ENCODE data around the gene HCRTR1.

The HCRTR1 gene

DNA sequence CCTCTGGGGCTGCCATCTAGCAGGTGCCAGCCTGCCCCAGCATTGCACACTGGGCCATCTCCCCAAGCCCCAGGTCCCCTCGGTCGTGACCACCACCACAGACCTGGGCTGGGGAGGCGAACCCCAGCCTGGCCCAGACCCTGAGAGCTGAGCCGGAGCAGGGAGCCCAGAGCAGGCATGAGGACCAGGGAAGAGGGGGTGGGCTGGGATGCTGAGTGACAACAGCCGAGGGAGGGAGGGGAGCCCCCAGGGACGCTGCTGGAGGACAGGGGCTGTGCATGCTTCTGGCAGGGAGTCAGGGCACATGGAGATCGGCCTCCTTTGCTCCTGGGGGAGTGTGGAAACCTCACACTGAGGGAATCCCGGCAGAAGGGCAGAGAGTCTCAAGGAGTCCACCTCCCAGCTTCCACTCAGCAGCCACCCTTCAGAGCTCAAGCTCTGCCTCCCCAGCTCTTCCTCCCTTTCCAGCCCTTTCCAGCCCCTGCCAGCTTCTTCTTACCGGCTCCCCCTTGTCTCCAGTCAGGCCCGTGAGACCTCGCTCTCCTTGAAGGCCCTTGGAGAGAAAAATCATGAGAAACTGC is 50.9 kb downstream of the HCRTR1 start:
- no peak for DNase-seq (ENCODE audit: low read depth)
- no peak overlapping the region for H3K4me3 ChIP-seq (ENCODE audit: control insufficient read depth, low read depth, low read length)
- TF ChIP-seq, protein P1, sequence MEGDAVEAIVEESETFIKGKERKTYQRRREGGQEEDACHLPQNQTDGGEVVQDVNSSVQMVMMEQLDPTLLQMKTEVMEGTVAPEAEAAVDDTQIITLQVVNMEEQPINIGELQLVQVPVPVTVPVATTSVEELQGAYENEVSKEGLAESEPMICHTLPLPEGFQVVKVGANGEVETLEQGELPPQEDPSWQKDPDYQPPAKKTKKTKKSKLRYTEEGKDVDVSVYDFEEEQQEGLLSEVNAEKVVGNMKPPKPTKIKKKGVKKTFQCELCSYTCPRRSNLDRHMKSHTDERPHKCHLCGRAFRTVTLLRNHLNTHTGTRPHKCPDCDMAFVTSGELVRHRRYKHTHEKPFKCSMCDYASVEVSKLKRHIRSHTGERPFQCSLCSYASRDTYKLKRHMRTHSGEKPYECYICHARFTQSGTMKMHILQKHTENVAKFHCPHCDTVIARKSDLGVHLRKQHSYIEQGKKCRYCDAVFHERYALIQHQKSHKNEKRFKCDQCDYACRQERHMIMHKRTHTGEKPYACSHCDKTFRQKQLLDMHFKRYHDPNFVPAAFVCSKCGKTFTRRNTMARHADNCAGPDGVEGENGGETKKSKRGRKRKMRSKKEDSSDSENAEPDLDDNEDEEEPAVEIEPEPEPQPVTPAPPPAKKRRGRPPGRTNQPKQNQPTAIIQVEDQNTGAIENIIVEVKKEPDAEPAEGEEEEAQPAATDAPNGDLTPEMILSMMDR (IDR thresholded peaks at IDR 0.05; ENCODE audit: control insufficient read depth, insufficient read depth, low read depth, low read length, missing control alignments) = no peak

DNA sequence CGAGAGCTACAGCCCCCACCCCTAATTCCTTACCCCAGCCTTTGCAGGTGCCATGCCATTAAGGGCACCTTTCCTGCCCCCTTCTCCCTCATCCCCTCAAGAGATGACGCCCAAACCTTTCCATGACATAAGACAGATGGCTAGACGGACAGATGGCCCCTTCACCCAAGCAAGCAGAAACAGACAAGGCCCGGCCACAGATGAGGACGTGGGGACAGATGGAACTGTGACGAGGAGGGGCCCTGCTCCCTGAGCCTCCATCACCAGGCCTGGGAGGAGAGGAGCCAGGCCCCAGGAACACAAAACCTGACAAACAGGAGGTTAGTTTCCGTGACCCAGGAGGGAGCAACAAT is 51.9 kb downstream of the HCRTR1 start:
- no peak overlapping the region for H3K4me3 ChIP-seq (ENCODE audit: control insufficient read depth, low read depth, low read length)
- TF ChIP-seq, protein P1 (IDR thresholded peaks at IDR 0.05; ENCODE audit: control insufficient read depth, insufficient read depth, low read depth, low read length, missing control alignments) = no peak
- no peak for DNase-seq (ENCODE audit: low read depth)

DNA sequence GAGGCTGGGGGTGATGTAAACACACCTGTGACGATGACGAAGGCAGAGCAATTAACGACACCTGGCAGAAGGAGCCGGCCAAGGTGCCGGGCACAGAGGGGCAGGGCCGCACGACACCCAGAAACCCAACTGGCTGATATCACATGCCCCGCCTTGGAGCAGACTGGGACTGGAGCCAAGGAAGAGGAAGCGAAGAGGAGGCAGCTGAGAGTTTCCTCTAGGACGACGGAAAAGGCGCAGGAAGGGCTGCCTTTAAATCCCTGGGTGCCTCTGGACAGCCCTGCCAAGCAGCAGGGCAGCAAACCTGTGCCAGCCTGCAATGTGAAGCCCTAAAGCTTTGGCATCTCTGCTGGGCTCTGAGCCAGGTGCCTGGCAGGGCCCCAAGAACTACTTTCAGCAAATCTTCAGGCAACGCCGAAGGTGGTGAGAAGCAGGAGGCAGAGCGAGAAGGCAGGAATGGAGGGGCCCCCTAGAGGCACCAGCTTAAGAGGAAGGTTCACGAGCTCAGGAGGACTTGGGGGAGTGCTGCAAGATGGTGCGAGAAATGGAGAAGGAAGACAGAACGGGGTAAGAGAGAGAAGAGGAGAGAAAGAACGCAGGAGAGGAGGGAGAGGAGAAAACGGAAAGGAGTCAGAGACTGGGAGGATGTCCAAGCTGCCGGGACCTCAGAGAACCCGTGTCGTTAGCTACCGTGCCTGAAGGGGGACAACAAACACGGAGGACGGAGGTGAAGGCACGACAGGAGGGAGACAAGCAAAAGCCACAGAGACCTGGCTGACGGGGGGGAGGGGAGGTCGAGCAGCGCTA is 52.5 kb downstream of the HCRTR1 start:
- no peak overlapping the region for H3K4me3 ChIP-seq (ENCODE audit: control insufficient read depth, low read depth, low read length)
- TF ChIP-seq, protein P1 (IDR thresholded peaks at IDR 0.05; ENCODE audit: control insufficient read depth, insufficient read depth, low read depth, low read length, missing control alignments) = no peak
- no peak for DNase-seq (ENCODE audit: low read depth)

DNA sequence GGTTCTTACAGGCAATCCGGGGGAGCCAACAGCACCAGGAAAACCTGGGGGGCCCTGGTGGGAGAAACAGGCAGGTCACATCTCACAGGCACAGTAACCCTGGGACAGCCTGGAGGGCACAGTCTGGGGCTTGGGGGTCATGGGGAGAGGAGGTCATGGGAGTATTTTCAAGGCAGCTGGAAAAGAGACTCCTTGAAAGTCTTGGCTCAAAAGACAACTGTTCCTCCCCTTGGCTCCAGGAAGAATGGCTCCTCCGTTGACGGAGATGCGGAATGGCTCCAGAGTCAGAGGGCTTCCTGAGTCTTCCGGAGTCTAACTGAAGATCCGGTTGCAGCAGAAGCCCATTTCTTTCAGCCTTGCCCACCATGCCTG is 53.1 kb downstream of the HCRTR1 start:
- no peak overlapping the region for H3K4me3 ChIP-seq (ENCODE audit: control insufficient read depth, low read depth, low read length)
- TF ChIP-seq, protein P1 (IDR thresholded peaks at IDR 0.05; ENCODE audit: control insufficient read depth, insufficient read depth, low read depth, low read length, missing control alignments) = no peak
- no peak for DNase-seq (ENCODE audit: low read depth)

DNA sequence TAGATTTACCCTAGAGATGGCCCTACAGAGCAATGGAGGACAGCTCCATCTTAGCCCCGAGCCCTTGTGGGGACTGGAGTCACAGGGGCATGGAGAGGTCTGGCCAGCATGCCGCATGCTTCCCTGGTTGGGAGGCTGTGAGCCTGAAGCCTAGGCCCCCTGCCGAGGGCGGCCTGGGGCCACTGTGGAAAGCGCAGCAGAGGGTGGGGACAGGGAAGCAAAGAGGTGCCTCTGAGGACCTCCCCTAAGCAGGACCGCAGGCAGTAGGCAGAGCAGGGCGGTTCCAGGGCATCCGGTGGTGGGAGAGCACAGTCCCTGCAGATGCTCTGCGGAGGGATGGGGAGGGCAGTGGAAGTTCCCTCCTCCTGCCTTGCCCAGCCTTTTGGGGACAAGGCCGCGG is 53.7 kb downstream of the HCRTR1 start:
- TF ChIP-seq, protein P1 (IDR thresholded peaks at IDR 0.05; ENCODE audit: control insufficient read depth, insufficient read depth, low read depth, low read length, missing control alignments) = no peak
- no peak for DNase-seq (ENCODE audit: low read depth)
- no peak overlapping the region for H3K4me3 ChIP-seq (ENCODE audit: control insufficient read depth, low read depth, low read length)

DNA sequence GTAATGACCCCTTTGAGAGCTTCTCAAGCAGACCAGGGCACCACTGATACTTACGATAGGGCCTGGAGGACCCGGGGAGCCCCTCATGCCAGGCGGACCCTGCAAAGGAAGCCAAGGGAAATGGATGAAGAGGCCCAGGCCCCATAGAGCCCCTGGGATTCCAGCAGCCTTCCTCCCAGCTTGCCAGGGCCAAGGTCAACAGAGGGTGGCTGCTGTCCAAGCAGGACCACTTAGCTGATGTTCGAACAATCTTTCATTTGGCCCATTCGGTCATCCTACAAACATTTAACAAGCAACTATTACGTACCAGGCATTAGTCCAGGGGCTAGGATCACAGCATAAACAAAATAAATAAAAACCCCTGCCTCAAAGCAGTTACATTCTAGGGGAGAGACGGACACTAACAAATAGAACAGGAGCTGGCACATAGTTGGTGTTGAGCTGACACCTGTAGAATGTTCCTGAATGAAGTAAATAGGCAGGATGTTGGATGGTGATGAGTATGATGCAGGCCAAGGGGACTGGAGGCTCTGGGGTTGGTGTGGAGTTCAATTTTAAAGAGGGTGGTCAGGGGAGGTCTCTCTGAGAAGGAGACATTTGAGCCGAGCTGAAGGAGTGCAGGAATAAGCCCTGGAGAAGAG is 54.2 kb downstream of the HCRTR1 start:
- H3K4me3 ChIP-seq (ENCODE audit: control insufficient read depth, low read depth, low read length) = no peak overlapping the region
- no peak for DNase-seq (ENCODE audit: low read depth)
- TF ChIP-seq, protein P1 (IDR thresholded peaks at IDR 0.05; ENCODE audit: control insufficient read depth, insufficient read depth, low read depth, low read length, missing control alignments) = no peak

Data from AG09309 (cell line).